ENCODE results near the gene NEB. TPM values are rescaled to one million over a fixed set of nuclear protein-coding genes. Genes with fewer than 3 reads are reported as not detected.
A peak's percentile ranks its signal among the peaks of the same experiment; 100 is the strongest.

Gene NEB
- total and polyA plus RNA-seq, 4 donors, result 2.4 to 8.5 (median 7.1) TPM

GRCh38 chr2:151679994-151680393, 54.3 kb downstream of the NEB start:
- Histone ChIP-seq H3K27ac (ENCODE audit: low read depth, low read length) (no peak overlapping the region), H3K4me1 (ENCODE audit: control insufficient read depth, insufficient read depth, low read length) (no peaks in the 10 kb centered on the region), H3K9me3 (ENCODE audit: control insufficient read depth, insufficient read depth, low read length) (no peaks in the 10 kb centered on the region), H3K36me3 (ENCODE audit: control insufficient read depth, insufficient read depth, low read length) (no peaks in the 10 kb centered on the region), H3K27me3 (ENCODE audit: control insufficient read depth, insufficient read depth, low read length) (no peaks in the 10 kb centered on the region), H3K4me3 (ENCODE audit: low read depth, low read length) (no peak overlapping the region)
- WGBS (ENCODE audit: insufficient coverage), result no CpG with 5 or more reads among the region's 1 CpG
- DNase-seq (ENCODE audit: low read depth in 4 of 6, low spot score in 6 of 6), result peak in 1 of 6 donors; percentile 20

- Histone ChIP-seq H3K27me3 (ENCODE audit: control insufficient read depth, insufficient read depth, low read length) (no peaks in the 10 kb centered on the region), H3K4me3 (ENCODE audit: low read depth, low read length) (no peak overlapping the region), H3K4me1 (ENCODE audit: control insufficient read depth, insufficient read depth, low read length) (no peaks in the 10 kb centered on the region), H3K9me3 (ENCODE audit: control insufficient read depth, insufficient read depth, low read length) (no peaks in the 10 kb centered on the region), H3K27ac (ENCODE audit: low read depth, low read length) (no peak overlapping the region), H3K36me3 (ENCODE audit: control insufficient read depth, insufficient read depth, low read length) (no peaks in the 10 kb centered on the region)
- whole genome bisulfite sequencing (ENCODE audit: insufficient coverage), result 89% methylated on average over 2 of the region's 6 CpGs
- DNase-seq (ENCODE audit: low read depth in 4 of 6, low spot score in 6 of 6), result no peak
Observed at GRCh38 chr2:151678849-151679248, 55.4 kb downstream of the NEB start.

DNA sequence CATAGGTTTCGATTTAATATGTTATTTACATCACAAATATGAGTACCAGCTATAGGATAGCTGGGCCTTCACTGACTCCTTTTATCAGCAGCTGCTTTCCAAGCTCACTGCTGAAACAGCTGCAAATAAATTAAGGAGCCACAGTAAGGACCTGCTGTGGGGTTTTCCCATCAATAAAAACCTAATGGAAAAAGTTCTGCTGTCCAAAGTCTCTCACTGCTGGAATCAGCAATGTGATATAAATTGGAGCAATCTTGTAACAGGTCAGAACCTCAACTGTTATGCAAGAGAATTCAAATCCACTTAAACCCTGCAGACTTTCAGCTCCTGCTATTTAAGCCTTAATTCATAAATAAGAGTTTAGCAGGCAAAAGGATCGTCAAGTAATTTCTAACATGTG, 61.3 kb downstream of the NEB start:
- no CpG with 5 or more reads among the region's 2 CpGs for WGBS (ENCODE audit: insufficient coverage)
- Histone ChIP-seq H3K9me3 (ENCODE audit: control insufficient read depth, insufficient read depth, low read length) (no peaks in the 10 kb centered on the region), H3K4me1 (ENCODE audit: control insufficient read depth, insufficient read depth, low read length) (no peaks in the 10 kb centered on the region), H3K27ac (ENCODE audit: low read depth, low read length) (no peak overlapping the region), H3K4me3 (ENCODE audit: low read depth, low read length) (no peak overlapping the region), H3K36me3 (ENCODE audit: control insufficient read depth, insufficient read depth, low read length) (no peaks in the 10 kb centered on the region), H3K27me3 (ENCODE audit: control insufficient read depth, insufficient read depth, low read length) (no peaks in the 10 kb centered on the region)
- peak in 1 of 6 donors; percentile 37 for DNase-seq (ENCODE audit: low read depth in 4 of 6, low spot score in 6 of 6)

DNA sequence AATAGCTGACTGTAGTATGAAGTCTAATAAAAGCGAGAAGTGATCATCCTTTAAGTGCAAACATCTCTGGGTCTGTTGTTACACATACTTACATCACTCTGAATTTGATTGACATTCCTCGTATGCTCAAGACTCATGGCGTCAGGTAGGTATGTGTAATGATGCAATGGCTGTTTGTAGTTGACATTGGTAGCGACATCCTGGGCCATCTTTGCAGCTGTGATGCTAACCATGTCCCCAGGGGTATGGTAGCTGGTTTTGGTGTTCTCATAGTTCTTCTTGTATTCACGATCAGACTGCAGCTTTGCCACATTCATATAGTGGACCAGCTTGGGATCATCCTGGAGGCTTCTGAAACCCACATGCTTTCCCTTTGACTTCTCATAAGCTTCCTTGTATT, 62.0 kb downstream of the NEB start:
- DNase-seq (ENCODE audit: low read depth in 4 of 6, low spot score in 6 of 6), result no peak
- Histone ChIP-seq H3K4me1 (ENCODE audit: control insufficient read depth, insufficient read depth, low read length) (no peaks in the 10 kb centered on the region), H3K36me3 (ENCODE audit: control insufficient read depth, insufficient read depth, low read length) (no peaks in the 10 kb centered on the region), H3K4me3 (ENCODE audit: low read depth, low read length) (no peak overlapping the region), H3K27ac (ENCODE audit: low read depth, low read length) (no peak overlapping the region), H3K27me3 (ENCODE audit: control insufficient read depth, insufficient read depth, low read length) (no peaks in the 10 kb centered on the region), H3K9me3 (ENCODE audit: control insufficient read depth, insufficient read depth, low read length) (no peaks in the 10 kb centered on the region)
- 100% methylated on average over 1 of the region's 5 CpGs for WGBS (ENCODE audit: insufficient coverage)

DNA sequence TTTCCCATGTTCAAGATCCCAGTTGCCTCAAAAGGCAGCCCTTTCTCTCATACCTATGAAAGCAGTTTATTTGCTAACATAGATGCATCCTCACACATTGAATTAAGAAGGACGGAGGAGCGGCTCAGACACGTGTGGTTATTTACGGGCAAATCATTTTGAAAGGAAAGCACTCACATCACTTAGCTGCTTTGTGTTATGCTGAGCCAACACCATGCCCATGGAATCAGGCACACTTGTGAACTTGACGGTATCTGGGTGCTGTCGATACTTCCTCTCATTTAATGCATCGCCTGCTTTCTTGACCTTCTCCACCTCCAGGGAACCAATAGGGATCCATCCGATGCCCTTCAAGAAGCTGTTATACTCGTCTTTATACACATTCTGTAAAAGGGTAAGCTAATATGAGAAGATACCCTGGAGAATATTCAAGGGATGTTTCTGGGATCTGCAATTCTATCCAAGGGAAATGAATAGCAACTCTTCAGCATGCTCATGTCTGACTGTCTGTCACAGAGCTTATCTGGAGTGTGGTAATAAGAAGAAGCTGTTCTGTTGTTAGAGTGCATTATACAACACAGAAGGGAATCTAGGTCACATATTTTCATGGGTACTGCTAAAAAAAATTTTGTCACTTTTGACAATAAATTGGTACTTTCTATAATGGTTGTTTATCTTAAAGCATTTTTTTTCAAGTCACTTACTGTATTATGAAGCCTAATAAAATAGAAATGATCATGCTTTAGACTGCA, 63.3 kb downstream of the NEB start:
- H3K4me1 ChIP-seq (ENCODE audit: control insufficient read depth, insufficient read depth, low read length), result no peaks in the 10 kb centered on the region
- no peaks in the 10 kb centered on the region for H3K36me3 ChIP-seq (ENCODE audit: control insufficient read depth, insufficient read depth, low read length)
- H3K27me3 ChIP-seq (ENCODE audit: control insufficient read depth, insufficient read depth, low read length), result no peaks in the 10 kb centered on the region
- no peaks in the 10 kb centered on the region for H3K9me3 ChIP-seq (ENCODE audit: control insufficient read depth, insufficient read depth, low read length)
- peak in 1 of 6 donors; percentile 33 for DNase-seq (ENCODE audit: low read depth in 4 of 6, low spot score in 6 of 6)
- no peak overlapping the region for H3K4me3 ChIP-seq (ENCODE audit: low read depth, low read length)
- no peak overlapping the region for H3K27ac ChIP-seq (ENCODE audit: low read depth, low read length)
- WGBS (ENCODE audit: insufficient coverage), result 50% methylated on average over 2 of the region's 9 CpGs

- H3K27me3 ChIP-seq (ENCODE audit: control insufficient read depth, insufficient read depth, low read length), result no peaks in the 10 kb centered on the region
- H3K4me1 ChIP-seq (ENCODE audit: control insufficient read depth, insufficient read depth, low read length), result no peaks in the 10 kb centered on the region
- H3K9me3 ChIP-seq (ENCODE audit: control insufficient read depth, insufficient read depth, low read length), result no peaks in the 10 kb centered on the region
- 90% methylated on average over 2 of the region's 7 CpGs for WGBS (ENCODE audit: insufficient coverage)
- H3K27ac ChIP-seq (ENCODE audit: low read depth, low read length), result no peak overlapping the region
- peak in 1 of 6 donors; percentile 38 for DNase-seq (ENCODE audit: low read depth in 4 of 6, low spot score in 6 of 6)
- H3K4me3 ChIP-seq (ENCODE audit: low read depth, low read length), result no peak overlapping the region
- no peaks in the 10 kb centered on the region for H3K36me3 ChIP-seq (ENCODE audit: control insufficient read depth, insufficient read depth, low read length)
Observed at GRCh38 chr2:151670346-151670745, 63.9 kb downstream of the NEB start.

- DNase-seq (ENCODE audit: low read depth in 4 of 6, low spot score in 6 of 6), result peak in 1 of 6 donors; percentile 10
- Histone ChIP-seq H3K27ac (ENCODE audit: low read depth, low read length) (no peak overlapping the region), H3K27me3 (ENCODE audit: control insufficient read depth, insufficient read depth, low read length) (no peaks in the 10 kb centered on the region), H3K4me1 (ENCODE audit: control insufficient read depth, insufficient read depth, low read length) (no peaks in the 10 kb centered on the region), H3K4me3 (ENCODE audit: low read depth, low read length) (no peak overlapping the region), H3K36me3 (ENCODE audit: control insufficient read depth, insufficient read depth, low read length) (no peaks in the 10 kb centered on the region), H3K9me3 (ENCODE audit: control insufficient read depth, insufficient read depth, low read length) (no peaks in the 10 kb centered on the region)
- WGBS (ENCODE audit: insufficient coverage), result 76% methylated on average over 5 of the region's 6 CpGs
Observed at GRCh38 chr2:151669585-151670081, 64.6 kb downstream of the NEB start.

GRCh38 chr2:151668737-151669136, 65.5 kb downstream of the NEB start:
- H3K4me3 ChIP-seq (ENCODE audit: low read depth, low read length), result no peak overlapping the region
- H3K36me3 ChIP-seq (ENCODE audit: control insufficient read depth, insufficient read depth, low read length), result no peaks in the 10 kb centered on the region
- no peak overlapping the region for H3K27ac ChIP-seq (ENCODE audit: low read depth, low read length)
- no peaks in the 10 kb centered on the region for H3K4me1 ChIP-seq (ENCODE audit: control insufficient read depth, insufficient read depth, low read length)
- no peaks in the 10 kb centered on the region for H3K9me3 ChIP-seq (ENCODE audit: control insufficient read depth, insufficient read depth, low read length)
- WGBS (ENCODE audit: insufficient coverage), result no CpG with 5 or more reads among the region's 5 CpGs
- H3K27me3 ChIP-seq (ENCODE audit: control insufficient read depth, insufficient read depth, low read length), result no peaks in the 10 kb centered on the region
- no peak for DNase-seq (ENCODE audit: low read depth in 4 of 6, low spot score in 6 of 6)

DNA sequence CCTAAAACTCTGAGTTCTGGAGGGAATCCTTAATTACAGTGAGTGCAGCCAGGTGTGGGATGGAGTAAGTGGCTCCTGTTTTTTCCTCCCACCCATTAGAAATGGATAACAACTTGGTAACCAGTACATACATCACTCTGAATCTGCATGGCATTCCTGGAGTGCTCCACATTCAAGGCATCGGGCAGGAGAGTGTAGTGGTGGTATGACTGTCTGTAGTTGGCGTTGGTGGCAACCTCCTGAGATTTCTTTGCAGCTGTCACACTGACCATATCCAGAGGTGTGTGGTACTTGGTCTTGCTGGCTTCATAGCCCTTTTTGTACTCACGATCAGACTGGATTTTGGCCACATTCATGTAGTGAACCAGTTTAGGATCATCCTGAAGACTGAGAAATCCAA, 68.3 kb downstream of the NEB start:
- Histone ChIP-seq H3K4me1 (ENCODE audit: control insufficient read depth, insufficient read depth, low read length) (no peaks in the 10 kb centered on the region), H3K27ac (ENCODE audit: low read depth, low read length) (no peak overlapping the region), H3K4me3 (ENCODE audit: low read depth, low read length) (no peak overlapping the region), H3K36me3 (ENCODE audit: control insufficient read depth, insufficient read depth, low read length) (no peaks in the 10 kb centered on the region), H3K27me3 (ENCODE audit: control insufficient read depth, insufficient read depth, low read length) (no peaks in the 10 kb centered on the region), H3K9me3 (ENCODE audit: control insufficient read depth, insufficient read depth, low read length) (no peaks in the 10 kb centered on the region)
- no peak for DNase-seq (ENCODE audit: low read depth in 4 of 6, low spot score in 6 of 6)
- WGBS (ENCODE audit: insufficient coverage), result 80% methylated on average over 1 of the region's 3 CpGs

GRCh38 chr2:151664520-151664919, 69.8 kb downstream of the NEB start:
- Histone ChIP-seq H3K9me3 (ENCODE audit: control insufficient read depth, insufficient read depth, low read length) (no peaks in the 10 kb centered on the region), H3K27ac (ENCODE audit: low read depth, low read length) (no peak overlapping the region), H3K4me1 (ENCODE audit: control insufficient read depth, insufficient read depth, low read length) (no peaks in the 10 kb centered on the region), H3K4me3 (ENCODE audit: low read depth, low read length) (no peak overlapping the region), H3K36me3 (ENCODE audit: control insufficient read depth, insufficient read depth, low read length) (no peaks in the 10 kb centered on the region), H3K27me3 (ENCODE audit: control insufficient read depth, insufficient read depth, low read length) (no peaks in the 10 kb centered on the region)
- no peak for DNase-seq (ENCODE audit: low read depth in 4 of 6, low spot score in 6 of 6)
- whole genome bisulfite sequencing (ENCODE audit: insufficient coverage), result 100% methylated on average over 1 of the region's 1 CpG
